ENCODE measurements around the gene IL11.
A peak's percentile ranks its signal among the peaks of the same experiment; 100 is the strongest.

The IL11 gene

GRCh38 chr19:55369653-55370304 is 484 bp downstream of the IL11 start:
- H3K4me2 ChIP-seq (ENCODE audit: insufficient read depth, low read length, poor library complexity, severe bottlenecking): peak overlapping the region; percentile 83
- H3K9me3 ChIP-seq (replicated peaks in 1 of 2; ENCODE audit: control insufficient read depth in 2 of 2, insufficient read depth in 1 of 2, low read depth in 1 of 2, low read length in 2 of 2): no peaks in the 10 kb centered on the region
- peak overlapping the region; percentile 94 for H3K18ac ChIP-seq (ENCODE audit: low read length)
- H2BK12ac ChIP-seq (ENCODE audit: low read length): no peak overlapping the region
- H3K79me1 ChIP-seq (ENCODE audit: low read depth, low read length): no peaks in the 10 kb centered on the region
- H3K27me3 ChIP-seq (ENCODE audit: control insufficient read depth in 3 of 3, insufficient read depth in 3 of 3, low read depth in 1 of 3, low read length in 3 of 3): peaks cover 8 to 38% (median 26%) of the 10 kb centered on the region in 3 experiments
- H3K4ac ChIP-seq (ENCODE audit: low read length): no peak overlapping the region
- H2BK120ac ChIP-seq (ENCODE audit: low read depth, low read length): no peak overlapping the region
- peak overlapping the region; percentile 35 for H2BK5ac ChIP-seq (ENCODE audit: low read length)
- no peak overlapping the region for H3K14ac ChIP-seq (ENCODE audit: low read length)
- peak overlapping the region; percentile 30 for H2BK15ac ChIP-seq (ENCODE audit: low read length)
- no peak overlapping the region for H2AK5ac ChIP-seq (ENCODE audit: low read depth, low read length)
- peak overlapping the region; percentile 65 for H3K23ac ChIP-seq (ENCODE audit: low read depth, low read length, poor library complexity)
- no peak overlapping the region for H3K27ac ChIP-seq (replicated peaks; ENCODE audit: low read length)
- DNase-seq (ENCODE audit: low spot score): peak; percentile 63
- no peak overlapping the region for H4K8ac ChIP-seq (ENCODE audit: low read depth, low read length)
- H4K91ac ChIP-seq (ENCODE audit: low read depth, low read length, poor library complexity): no peak overlapping the region
- H2AFZ ChIP-seq (ENCODE audit: low read length): peak overlapping the region; percentile 97
- H3K9ac ChIP-seq (ENCODE audit: low read depth, low read length, poor library complexity): peak overlapping the region; percentile 70
- peak overlapping the region; percentile 40 to 79 for H3K4me3 ChIP-seq (ENCODE audit: low read length in 2 of 2)
- H3K36me3 ChIP-seq (replicated peaks in 1 of 2; ENCODE audit: control insufficient read depth in 2 of 2, insufficient read depth in 2 of 2, low read length in 2 of 2): no peaks in the 10 kb centered on the region
- WGBS, 2 donors (ENCODE audit: extremely low coverage in 2 of 2, insufficient read length in 2 of 2, insufficient replicate concordance in 1 of 2): no CpG with 5 or more reads among the region's 59 CpGs
- peaks cover 21 to 28% of the 10 kb centered on the region in 2 donors for H3K4me1 ChIP-seq (ENCODE audit: control insufficient read depth in 2 of 2, insufficient read depth in 1 of 2, low read depth in 1 of 2, low read length in 2 of 2)

GRCh38 chr19:55368701-55369563 is 1.3 kb downstream of the IL11 start:
- no peaks in the 10 kb centered on the region for H3K36me3 ChIP-seq (replicated peaks in 1 of 2; ENCODE audit: control insufficient read depth in 2 of 2, insufficient read depth in 2 of 2, low read length in 2 of 2)
- H2BK15ac ChIP-seq (ENCODE audit: low read length): peak overlapping the region; percentile 92
- H3K23ac ChIP-seq (ENCODE audit: low read depth, low read length, poor library complexity): peak overlapping the region; percentile 65
- H2BK12ac ChIP-seq (ENCODE audit: low read length): peak overlapping the region; percentile 41
- no peak overlapping the region for H4K8ac ChIP-seq (ENCODE audit: low read depth, low read length)
- no peaks in the 10 kb centered on the region for H3K79me1 ChIP-seq (ENCODE audit: low read depth, low read length)
- H2AFZ ChIP-seq (ENCODE audit: low read length): peak overlapping the region; percentile 78
- peak overlapping the region; percentile 94 for H2AK5ac ChIP-seq (ENCODE audit: low read depth, low read length)
- peak overlapping the region; percentile 35 for H3K18ac ChIP-seq (ENCODE audit: low read length)
- H3K4me2 ChIP-seq (ENCODE audit: insufficient read depth, low read length, poor library complexity, severe bottlenecking): peak overlapping the region; percentile 57
- H3K9me3 ChIP-seq (replicated peaks in 1 of 2; ENCODE audit: control insufficient read depth in 2 of 2, insufficient read depth in 1 of 2, low read depth in 1 of 2, low read length in 2 of 2): no peaks in the 10 kb centered on the region
- peaks cover 16 to 20% of the 10 kb centered on the region in 2 donors for H3K4me1 ChIP-seq (ENCODE audit: control insufficient read depth in 2 of 2, insufficient read depth in 1 of 2, low read depth in 1 of 2, low read length in 2 of 2)
- H2BK5ac ChIP-seq (ENCODE audit: low read length): peak overlapping the region; percentile 53
- no peak overlapping the region for H3K27ac ChIP-seq (replicated peaks; ENCODE audit: low read length)
- no peak overlapping the region for H3K9ac ChIP-seq (ENCODE audit: low read depth, low read length, poor library complexity)
- H4K91ac ChIP-seq (ENCODE audit: low read depth, low read length, poor library complexity): no peak overlapping the region
- no CpG with 5 or more reads among the region's 54 CpGs for WGBS, 2 donors (ENCODE audit: extremely low coverage in 2 of 2, insufficient read length in 2 of 2, insufficient replicate concordance in 1 of 2)
- H2BK120ac ChIP-seq (ENCODE audit: low read depth, low read length): peak overlapping the region; percentile 96
- no peak for DNase-seq (ENCODE audit: low spot score)
- H3K4ac ChIP-seq (ENCODE audit: low read length): peak overlapping the region; percentile 95
- H3K27me3 ChIP-seq (ENCODE audit: control insufficient read depth in 3 of 3, insufficient read depth in 3 of 3, low read depth in 1 of 3, low read length in 3 of 3): peaks cover 8 to 37% (median 26%) of the 10 kb centered on the region in 3 experiments
- peak overlapping the region; percentile 15 to 73 for H3K4me3 ChIP-seq (ENCODE audit: low read length in 2 of 2)
- no peak overlapping the region for H3K14ac ChIP-seq (ENCODE audit: low read length)

GRCh38 chr19:55368106-55368505 is 2.2 kb downstream of the IL11 start:
- no peaks in the 10 kb centered on the region for H3K79me1 ChIP-seq (ENCODE audit: low read depth, low read length)
- no peak overlapping the region for H3K23ac ChIP-seq (ENCODE audit: low read depth, low read length, poor library complexity)
- H3K18ac ChIP-seq (ENCODE audit: low read length): peak overlapping the region; percentile 51
- H3K27me3 ChIP-seq (ENCODE audit: control insufficient read depth in 3 of 3, insufficient read depth in 3 of 3, low read depth in 1 of 3, low read length in 3 of 3): peaks cover 8 to 35% (median 26%) of the 10 kb centered on the region in 3 experiments
- H2BK15ac ChIP-seq (ENCODE audit: low read length): peak overlapping the region; percentile 92
- no peaks in the 10 kb centered on the region for H3K36me3 ChIP-seq (replicated peaks in 1 of 2; ENCODE audit: control insufficient read depth in 2 of 2, insufficient read depth in 2 of 2, low read length in 2 of 2)
- H2BK5ac ChIP-seq (ENCODE audit: low read length): no peak overlapping the region
- H3K9ac ChIP-seq (ENCODE audit: low read depth, low read length, poor library complexity): no peak overlapping the region
- no peak overlapping the region for H2BK12ac ChIP-seq (ENCODE audit: low read length)
- no peak overlapping the region for H3K27ac ChIP-seq (replicated peaks; ENCODE audit: low read length)
- no peaks in the 10 kb centered on the region for H3K9me3 ChIP-seq (replicated peaks in 1 of 2; ENCODE audit: control insufficient read depth in 2 of 2, insufficient read depth in 1 of 2, low read depth in 1 of 2, low read length in 2 of 2)
- H3K4me2 ChIP-seq (ENCODE audit: insufficient read depth, low read length, poor library complexity, severe bottlenecking): no peak overlapping the region
- H3K4me3 ChIP-seq (ENCODE audit: low read length in 2 of 2): no peak overlapping the region
- H2AK5ac ChIP-seq (ENCODE audit: low read depth, low read length): peak overlapping the region; percentile 94
- H3K14ac ChIP-seq (ENCODE audit: low read length): no peak overlapping the region
- no peak overlapping the region for H2AFZ ChIP-seq (ENCODE audit: low read length)
- no peak overlapping the region for H4K8ac ChIP-seq (ENCODE audit: low read depth, low read length)
- no CpG with 5 or more reads among the region's 16 CpGs for WGBS, 2 donors (ENCODE audit: extremely low coverage in 2 of 2, insufficient read length in 2 of 2, insufficient replicate concordance in 1 of 2)
- no peak overlapping the region for H4K91ac ChIP-seq (ENCODE audit: low read depth, low read length, poor library complexity)
- no peak for DNase-seq (ENCODE audit: low spot score)
- H3K4ac ChIP-seq (ENCODE audit: low read length): no peak overlapping the region
- no peak overlapping the region for H2BK120ac ChIP-seq (ENCODE audit: low read depth, low read length)
- peaks cover 15 to 19% of the 10 kb centered on the region in 2 donors for H3K4me1 ChIP-seq (ENCODE audit: control insufficient read depth in 2 of 2, insufficient read depth in 1 of 2, low read depth in 1 of 2, low read length in 2 of 2)

- Histone ChIP-seq H3K4me3 (ENCODE audit: low read length in 2 of 2) (no peak overlapping the region), H3K79me1 (ENCODE audit: low read depth, low read length) (no peaks in the 10 kb centered on the region), H4K8ac (ENCODE audit: low read depth, low read length) (no peak overlapping the region), H3K9ac (ENCODE audit: low read depth, low read length, poor library complexity) (no peak overlapping the region), H3K9me3 (replicated peaks in 1 of 2; ENCODE audit: control insufficient read depth in 2 of 2, insufficient read depth in 1 of 2, low read depth in 1 of 2, low read length in 2 of 2) (no peaks in the 10 kb centered on the region), H3K27me3 (ENCODE audit: control insufficient read depth in 3 of 3, insufficient read depth in 3 of 3, low read depth in 1 of 3, low read length in 3 of 3) (peaks cover 6 to 30% (median 21%) of the 10 kb centered on the region in 3 experiments), H3K4me2 (ENCODE audit: insufficient read depth, low read length, poor library complexity, severe bottlenecking) (no peak overlapping the region), H3K14ac (ENCODE audit: low read length) (no peak overlapping the region), H4K91ac (ENCODE audit: low read depth, low read length, poor library complexity) (no peak overlapping the region), H2BK15ac (ENCODE audit: low read length) (no peak overlapping the region), H3K36me3 (replicated peaks in 1 of 2; ENCODE audit: control insufficient read depth in 2 of 2, insufficient read depth in 2 of 2, low read length in 2 of 2) (no peaks in the 10 kb centered on the region), H2BK5ac (ENCODE audit: low read length) (no peak overlapping the region), H2BK120ac (ENCODE audit: low read depth, low read length) (no peak overlapping the region), H3K27ac (replicated peaks; ENCODE audit: low read length) (no peak overlapping the region), H3K4ac (ENCODE audit: low read length) (no peak overlapping the region), H3K18ac (ENCODE audit: low read length) (no peak overlapping the region), H3K23ac (ENCODE audit: low read depth, low read length, poor library complexity) (no peak overlapping the region), H2AFZ (ENCODE audit: low read length) (no peak overlapping the region), H2AK5ac (ENCODE audit: low read depth, low read length) (peak overlapping the region; percentile 96), H2BK12ac (ENCODE audit: low read length) (no peak overlapping the region), H3K4me1 (ENCODE audit: control insufficient read depth in 2 of 2, insufficient read depth in 1 of 2, low read depth in 1 of 2, low read length in 2 of 2) (peaks cover 13 to 18% of the 10 kb centered on the region in 2 donors)
- WGBS, 2 donors (ENCODE audit: extremely low coverage in 2 of 2, insufficient read length in 2 of 2, insufficient replicate concordance in 1 of 2): no CpG with 5 or more reads among the region's 3 CpGs
- DNase-seq (ENCODE audit: low spot score): no peak
Measured at GRCh38 chr19:55366790-55367189, 3.5 kb downstream of the IL11 start.
